Fibroblast of skin of back (primary cell): ENCODE results near the gene CRISPLD2.

Experiments used
- DNase-seq: peaks from one replicate; pipeline ENCODE4 v3.0.0-alpha.2; 2013

CRISPLD2 gene

DNA sequence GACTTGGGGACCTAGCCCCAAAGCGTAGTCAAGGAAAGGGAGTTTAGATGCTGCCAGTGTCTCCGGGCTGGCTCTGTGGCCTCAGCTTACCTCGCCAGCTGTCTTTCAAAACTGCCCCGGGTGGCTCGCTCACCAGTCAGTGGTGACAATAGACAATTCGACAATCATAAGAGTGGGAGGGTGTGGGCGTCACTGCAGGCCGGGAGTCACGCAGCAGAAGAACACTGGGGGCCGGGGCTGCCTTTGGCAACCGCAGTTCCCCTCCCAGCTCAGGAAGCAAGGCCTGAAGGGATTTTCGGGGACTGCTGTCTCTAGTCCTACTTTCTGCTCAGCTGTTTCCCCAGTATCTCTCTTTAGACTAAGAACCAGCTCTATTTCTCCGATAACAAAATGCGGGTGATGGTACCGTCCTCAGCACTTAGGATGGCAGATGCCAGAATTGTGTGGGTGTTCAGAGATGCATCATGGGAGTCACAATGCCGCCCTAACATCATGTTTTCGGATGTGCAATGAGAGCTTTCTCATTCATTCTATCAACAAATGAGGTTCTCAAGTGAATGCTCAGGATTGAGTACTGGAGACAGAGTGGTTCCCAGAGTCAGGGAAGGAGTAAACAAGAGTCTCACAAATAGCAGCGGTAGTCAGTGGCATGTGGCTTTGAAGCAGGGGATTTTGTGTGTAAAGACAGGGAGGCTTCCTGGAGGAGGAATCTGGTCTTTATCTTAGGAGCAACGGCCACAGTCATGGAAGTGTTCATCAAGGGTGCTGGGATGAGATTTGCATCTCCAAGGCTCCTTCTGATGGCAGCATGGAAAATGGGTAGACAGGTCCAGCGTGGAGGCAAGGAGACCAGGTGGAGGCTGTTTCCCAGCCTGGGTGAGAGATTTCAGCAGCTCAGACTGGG, 98.5 kb downstream of the CRISPLD2 start:
- no peak for DNase-seq

DNA sequence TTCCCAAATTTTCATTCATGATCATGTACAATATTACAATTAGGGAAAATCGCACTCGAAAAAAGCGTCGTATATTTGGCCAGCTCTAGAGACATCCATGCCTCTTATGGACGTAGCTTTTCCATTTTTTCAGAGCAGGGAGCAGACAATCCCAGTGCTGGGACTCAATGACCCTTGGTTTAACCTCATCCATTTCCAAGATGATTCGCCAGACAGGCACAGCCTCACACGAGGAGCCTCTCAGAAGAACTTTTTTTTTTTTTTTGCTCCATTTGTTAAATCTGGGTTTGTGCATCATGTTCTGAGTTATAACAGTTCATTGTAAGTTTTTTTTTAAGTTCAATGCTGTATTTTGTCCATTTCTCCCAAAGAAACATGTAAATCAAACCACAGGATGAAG, 99.5 kb downstream of the CRISPLD2 start:
- no peak for DNase-seq

- DNase-seq, result no peak
Observed at GRCh38 chr16:84919708-84920107, 99.9 kb downstream of the CRISPLD2 start.

- DNase-seq, result no peak
Observed at GRCh38 chr16:84920333-84920732, 100.5 kb downstream of the CRISPLD2 start.

GRCh38 chr16:84922351-84923120, 102.8 kb downstream of the CRISPLD2 start:
- DNase-seq, result no peak

- DNase-seq, result no peak
Observed at GRCh38 chr16:84924331-84925091, 104.7 kb downstream of the CRISPLD2 start.

DNA sequence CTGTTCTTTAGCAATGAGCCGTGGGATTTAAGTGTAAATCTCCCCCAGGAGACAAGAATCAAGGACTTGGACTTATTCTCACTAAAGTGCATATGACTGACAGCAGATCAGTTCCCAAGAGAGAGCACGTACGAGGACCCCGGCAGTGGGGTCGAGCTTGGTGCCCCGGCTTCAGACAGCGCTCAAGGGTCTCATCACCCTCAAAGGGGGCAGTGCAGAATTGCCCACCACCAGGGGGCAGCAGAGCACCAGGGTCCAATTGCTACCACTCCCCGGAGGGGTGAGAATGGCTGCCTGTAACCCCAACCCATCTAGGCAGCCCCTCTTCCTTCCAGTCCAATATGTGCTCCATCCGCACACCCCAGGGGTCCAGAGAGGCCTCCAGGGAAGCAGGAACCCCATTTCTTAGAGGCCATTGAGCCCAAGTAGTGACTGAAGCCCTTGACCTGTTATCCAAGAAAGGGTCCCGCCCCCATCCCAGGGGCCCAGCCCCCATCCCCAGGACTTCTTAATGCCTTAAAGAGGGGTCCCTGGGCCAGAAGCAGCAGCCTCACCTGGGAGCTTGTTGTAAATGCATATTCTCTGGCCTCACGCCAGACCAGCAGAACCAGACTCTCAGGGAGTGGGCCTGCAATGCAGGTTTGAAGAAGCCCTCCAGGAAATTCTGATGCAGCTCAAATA, 105.4 kb downstream of the CRISPLD2 start:
- DNase-seq, result no peak

- no peak for DNase-seq
Observed at GRCh38 chr16:84925773-84926372, 106.1 kb downstream of the CRISPLD2 start.

- DNase-seq, result no peak
Observed at GRCh38 chr16:84926462-84926861, 106.7 kb downstream of the CRISPLD2 start.

GRCh38 chr16:84927621-84928591, 108.1 kb downstream of the CRISPLD2 start:
- no peak for DNase-seq

GRCh38 chr16:84928679-84929420, 109.1 kb downstream of the CRISPLD2 start:
- DNase-seq, result no peak

DNA sequence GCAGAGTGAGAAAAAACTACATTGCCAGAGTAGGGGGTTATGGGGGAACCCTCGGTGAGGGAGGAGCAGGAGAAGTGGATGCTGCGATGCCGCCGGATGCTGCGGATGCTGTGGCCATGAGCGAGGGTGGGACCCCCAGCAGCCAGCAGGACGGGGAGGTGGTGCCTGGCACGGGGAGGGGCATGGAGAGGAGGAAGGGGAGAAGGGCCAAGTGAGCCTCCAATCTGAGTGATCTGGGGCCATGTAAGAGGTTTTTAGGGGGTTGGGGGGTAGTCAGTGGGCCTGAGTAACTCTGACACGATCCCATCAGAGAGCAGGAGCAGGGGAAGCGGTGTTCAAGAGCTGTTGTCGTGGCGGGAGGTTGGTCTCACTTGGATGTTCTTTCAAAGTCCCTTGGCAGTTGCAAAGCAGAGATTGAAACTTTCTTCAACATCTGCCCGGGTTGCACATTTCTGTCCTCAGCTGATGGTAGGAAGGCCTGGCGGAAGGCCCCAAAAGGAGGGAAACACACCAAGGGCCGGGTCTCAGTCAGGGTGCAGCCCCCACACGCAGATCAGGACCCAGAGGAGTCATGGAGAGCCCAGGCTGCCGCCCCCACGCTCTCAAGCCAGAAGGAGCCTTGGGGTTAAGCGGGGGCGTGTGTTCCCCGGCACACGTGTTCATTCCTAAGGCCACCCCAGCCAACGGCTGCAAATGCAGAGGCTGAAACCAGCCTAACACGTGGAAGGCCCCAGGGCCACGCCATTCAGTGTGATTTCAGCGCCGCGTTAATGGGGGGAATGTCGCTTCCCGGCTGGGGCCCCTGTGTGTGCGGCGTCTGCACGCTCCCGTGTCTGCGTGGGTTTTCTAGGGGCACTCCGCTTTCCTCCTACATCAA, 109.9 kb downstream of the CRISPLD2 start:
- DNase-seq, result no peak

- no peak for DNase-seq
Observed at GRCh38 chr16:84930298-84931106, 110.7 kb downstream of the CRISPLD2 start.

GRCh38 chr16:84931107-84931494, 111.3 kb downstream of the CRISPLD2 start:
- no peak for DNase-seq

DNA sequence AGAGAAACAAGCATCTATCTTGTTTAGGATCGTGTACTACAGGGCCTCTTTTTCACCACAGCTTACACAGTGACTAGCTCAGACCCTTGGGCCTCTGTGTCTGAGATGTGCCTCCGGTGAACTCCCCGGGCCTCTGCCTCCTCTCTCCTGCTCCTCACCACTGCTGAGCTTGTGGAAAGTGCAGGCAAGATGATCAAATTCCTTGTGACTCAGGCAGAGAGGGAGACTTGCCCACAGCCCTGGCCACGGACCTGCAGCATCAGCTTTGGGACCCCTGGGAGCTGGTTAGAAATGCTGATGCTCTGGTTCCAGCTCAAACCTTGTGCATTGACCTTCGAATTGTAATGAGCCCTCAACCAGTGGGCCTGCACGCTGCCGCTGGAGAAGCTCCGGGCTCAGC, 111.7 kb downstream of the CRISPLD2 start:
- no peak for DNase-seq

DNA sequence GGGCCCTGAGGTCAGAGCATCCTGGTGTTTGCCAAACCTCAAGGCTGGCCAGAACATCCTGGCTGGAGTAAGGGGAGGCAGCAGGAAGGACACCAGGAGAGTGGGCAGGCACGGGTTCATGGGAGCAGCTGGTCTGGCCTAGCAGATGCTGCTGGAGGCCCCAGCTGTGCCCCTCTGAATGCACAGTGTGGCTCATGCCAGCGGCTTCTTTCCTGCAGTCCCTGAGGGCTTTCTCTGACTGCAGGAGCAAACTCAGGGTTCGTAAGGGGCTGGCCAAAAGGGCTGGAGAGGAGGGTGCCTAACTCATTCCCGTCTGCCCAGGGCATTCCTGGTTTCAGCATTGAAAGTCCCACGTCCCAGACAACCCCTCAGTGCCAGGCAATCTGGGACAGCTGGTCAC, 112.9 kb downstream of the CRISPLD2 start:
- no peak for DNase-seq

DNA sequence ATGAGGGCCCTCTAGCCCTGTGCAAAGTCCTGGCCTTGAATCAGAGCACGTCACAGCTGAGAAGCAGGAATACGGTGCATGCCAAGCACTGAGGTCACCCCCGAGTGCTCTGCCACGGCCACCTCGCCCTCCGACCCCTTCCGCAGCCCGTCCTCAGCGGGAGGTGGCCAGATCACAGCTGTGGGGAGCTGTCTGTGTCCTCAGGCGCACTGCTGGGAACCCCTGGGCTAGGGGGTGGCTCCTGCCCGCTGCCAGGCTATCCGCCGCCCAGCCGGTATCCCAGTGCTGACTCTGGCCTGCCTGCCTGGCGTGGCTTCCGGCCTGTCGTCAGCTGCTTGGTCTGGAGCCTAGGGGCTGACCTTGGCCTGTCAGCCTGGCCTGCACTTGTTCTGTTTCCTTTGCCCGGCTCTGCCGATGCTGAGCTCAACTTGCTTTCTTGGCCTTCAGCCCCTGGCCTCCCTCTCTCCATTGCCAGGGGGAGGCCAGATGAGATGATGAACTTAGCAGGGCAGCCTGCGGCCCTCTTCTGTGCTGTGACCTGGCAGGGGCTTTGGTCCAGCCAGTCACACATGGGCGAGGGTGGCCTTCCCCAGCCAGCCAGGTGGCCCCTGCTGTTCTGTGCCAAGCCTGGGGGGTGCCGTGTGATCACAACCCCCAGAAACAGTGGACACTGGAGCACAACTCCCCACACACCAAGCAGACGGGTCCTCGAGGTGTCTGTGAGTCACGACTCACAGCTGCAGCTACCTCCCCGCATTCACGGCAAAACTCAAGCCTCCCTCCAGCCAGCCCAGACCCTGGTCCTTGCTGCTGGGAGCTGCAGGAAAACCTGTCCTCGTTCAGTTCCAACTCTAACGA, 114.2 kb downstream of the CRISPLD2 start:
- no peak for DNase-seq
